Measurements from ENCODE around the gene SLC29A4.

- no peak for TF ChIP-seq CTCF (IDR thresholded peaks at IDR 0.05; ENCODE audit: low read length)
- no peak for TF ChIP-seq EZH2 (optimal IDR thresholded peaks at IDR 0.05; ENCODE audit: low read depth, low read length)
These were observed 66.2 kb downstream of the SLC29A4 start for GRCh38 chr7:5349005-5349380.

Measured in MM.1S (cell line).